Measurements from ENCODE around the gene CFTR. TPM values are rescaled to one million over a fixed set of nuclear protein-coding genes. Genes with fewer than 3 reads are reported as not detected.

The CFTR gene
- polyA plus RNA-seq, 1 donor (not counting 4 experiments of a cell fraction or from before 2014, with no cell fraction given), result not detected

- Histone ChIP-seq H2AFZ (ENCODE audit: control insufficient read depth, low read length) (no peak overlapping the region), H3K9me1 (ENCODE audit: control insufficient read depth, extremely low read depth, insufficient read depth, low read length) (no peaks in the 10 kb centered on the region), H3K27me3 (ENCODE audit: control insufficient read depth, extremely low read depth, insufficient read depth, low read length) (no peaks in the 10 kb centered on the region), H3K4me1 (ENCODE audit: control insufficient read depth, extremely low read depth, insufficient read depth, low read length) (no peaks in the 10 kb centered on the region), H3K9me3 (ENCODE audit: control insufficient read depth, low read depth, low read length) (no peaks in the 10 kb centered on the region), H4K20me1 (ENCODE audit: control insufficient read depth, extremely low read depth, insufficient read depth, low read length) (no peaks in the 10 kb centered on the region), H3K27ac (ENCODE audit: control insufficient read depth, insufficient read depth, low read length) (no peak overlapping the region), H3K36me3 (ENCODE audit: control insufficient read depth in 2 of 2, extremely low read depth in 1 of 2, insufficient read depth in 2 of 2, low read length in 2 of 2) (no peaks in the 10 kb centered on the region), H3K79me2 (ENCODE audit: control insufficient read depth, insufficient read depth, low read length) (no peaks in the 10 kb centered on the region), H3K4me2 (ENCODE audit: control insufficient read depth, extremely low read depth, insufficient read depth, low read depth, low read length) (no peak overlapping the region), H3K9ac (ENCODE audit: control insufficient read depth, extremely low read depth, insufficient read depth, low read length) (no peak overlapping the region), H3K4me3 (ENCODE audit: control insufficient read depth in 2 of 3, extremely low read depth in 1 of 3, insufficient read depth in 2 of 3, low read depth in 1 of 3, low read length in 3 of 3) (no peak overlapping the region)
- DNase-seq (ENCODE audit: low read depth, low spot score) (no peak), FAIRE-seq (no peak)
- dilution Hi-C loops (cut with MboI; ENCODE audit: extremely low pct_ligation_motif_present, low sequenced_read_pairs), result no loop called here
- no peak for TF ChIP-seq EZH2 (IDR thresholded peaks at IDR 0.05; ENCODE audit: low read length)
Observed at GRCh38 chr7:117489016-117489415, 9.2 kb downstream of the CFTR start.

DNA sequence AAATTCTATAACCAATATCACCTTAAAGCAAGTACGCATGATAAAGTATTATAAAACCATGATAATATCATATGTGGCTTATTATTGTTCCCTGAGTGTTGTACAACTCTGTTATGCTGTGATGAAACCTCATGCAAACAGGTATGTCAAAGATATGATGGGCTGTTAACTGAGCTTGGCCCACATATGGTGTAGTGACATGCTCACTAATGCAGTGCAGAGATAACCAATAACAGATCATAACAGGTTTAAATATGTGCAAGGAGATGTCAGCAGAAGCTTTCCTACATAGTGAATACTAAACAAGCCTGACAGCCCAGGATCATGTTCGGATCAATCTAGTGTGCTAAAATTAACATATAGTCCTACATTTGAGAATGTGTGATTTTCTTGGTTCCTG, 9.6 kb downstream of the CFTR start:
- Histone ChIP-seq H4K20me1 (ENCODE audit: control insufficient read depth, extremely low read depth, insufficient read depth, low read length) (no peaks in the 10 kb centered on the region), H3K9me1 (ENCODE audit: control insufficient read depth, extremely low read depth, insufficient read depth, low read length) (no peaks in the 10 kb centered on the region), H3K79me2 (ENCODE audit: control insufficient read depth, insufficient read depth, low read length) (no peaks in the 10 kb centered on the region), H3K27me3 (ENCODE audit: control insufficient read depth, extremely low read depth, insufficient read depth, low read length) (no peaks in the 10 kb centered on the region), H3K9ac (ENCODE audit: control insufficient read depth, extremely low read depth, insufficient read depth, low read length) (no peak overlapping the region), H3K4me3 (ENCODE audit: control insufficient read depth in 2 of 3, extremely low read depth in 1 of 3, insufficient read depth in 2 of 3, low read depth in 1 of 3, low read length in 3 of 3) (no peak overlapping the region), H3K4me1 (ENCODE audit: control insufficient read depth, extremely low read depth, insufficient read depth, low read length) (no peaks in the 10 kb centered on the region), H3K36me3 (ENCODE audit: control insufficient read depth in 2 of 2, extremely low read depth in 1 of 2, insufficient read depth in 2 of 2, low read length in 2 of 2) (no peaks in the 10 kb centered on the region), H2AFZ (ENCODE audit: control insufficient read depth, low read length) (no peak overlapping the region), H3K27ac (ENCODE audit: control insufficient read depth, insufficient read depth, low read length) (no peak overlapping the region), H3K9me3 (ENCODE audit: control insufficient read depth, low read depth, low read length) (no peaks in the 10 kb centered on the region), H3K4me2 (ENCODE audit: control insufficient read depth, extremely low read depth, insufficient read depth, low read depth, low read length) (no peak overlapping the region)
- DNase-seq (ENCODE audit: low read depth, low spot score), result no peak
- FAIRE-seq, result no peak
- TF ChIP-seq EZH2 (IDR thresholded peaks at IDR 0.05; ENCODE audit: low read length), result no peak
- TF ChIP-seq, protein P1, sequence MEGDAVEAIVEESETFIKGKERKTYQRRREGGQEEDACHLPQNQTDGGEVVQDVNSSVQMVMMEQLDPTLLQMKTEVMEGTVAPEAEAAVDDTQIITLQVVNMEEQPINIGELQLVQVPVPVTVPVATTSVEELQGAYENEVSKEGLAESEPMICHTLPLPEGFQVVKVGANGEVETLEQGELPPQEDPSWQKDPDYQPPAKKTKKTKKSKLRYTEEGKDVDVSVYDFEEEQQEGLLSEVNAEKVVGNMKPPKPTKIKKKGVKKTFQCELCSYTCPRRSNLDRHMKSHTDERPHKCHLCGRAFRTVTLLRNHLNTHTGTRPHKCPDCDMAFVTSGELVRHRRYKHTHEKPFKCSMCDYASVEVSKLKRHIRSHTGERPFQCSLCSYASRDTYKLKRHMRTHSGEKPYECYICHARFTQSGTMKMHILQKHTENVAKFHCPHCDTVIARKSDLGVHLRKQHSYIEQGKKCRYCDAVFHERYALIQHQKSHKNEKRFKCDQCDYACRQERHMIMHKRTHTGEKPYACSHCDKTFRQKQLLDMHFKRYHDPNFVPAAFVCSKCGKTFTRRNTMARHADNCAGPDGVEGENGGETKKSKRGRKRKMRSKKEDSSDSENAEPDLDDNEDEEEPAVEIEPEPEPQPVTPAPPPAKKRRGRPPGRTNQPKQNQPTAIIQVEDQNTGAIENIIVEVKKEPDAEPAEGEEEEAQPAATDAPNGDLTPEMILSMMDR (optimal IDR thresholded peaks at IDR 0.05 in 1 of 3, IDR thresholded peaks at IDR 0.05 in 1 of 3, conservative IDR thresholded peaks at IDR 0.05 in 1 of 3; ENCODE audit: extremely low read depth in 1 of 3, insufficient read depth in 2 of 3, low read length in 3 of 3), result no peak
- dilution Hi-C loops (cut with MboI; ENCODE audit: extremely low pct_ligation_motif_present, low sequenced_read_pairs), result no loop called here

GRCh38 chr7:117489911-117490310, 10.1 kb downstream of the CFTR start:
- no peak overlapping the region for H3K4me3 ChIP-seq (ENCODE audit: control insufficient read depth in 2 of 3, extremely low read depth in 1 of 3, insufficient read depth in 2 of 3, low read depth in 1 of 3, low read length in 3 of 3)
- H3K9ac ChIP-seq (ENCODE audit: control insufficient read depth, extremely low read depth, insufficient read depth, low read length), result no peak overlapping the region
- dilution Hi-C loops (cut with MboI; ENCODE audit: extremely low pct_ligation_motif_present, low sequenced_read_pairs), result no loop called here
- H2AFZ ChIP-seq (ENCODE audit: control insufficient read depth, low read length), result no peak overlapping the region
- H3K36me3 ChIP-seq (ENCODE audit: control insufficient read depth in 2 of 2, extremely low read depth in 1 of 2, insufficient read depth in 2 of 2, low read length in 2 of 2), result no peaks in the 10 kb centered on the region
- no peak for DNase-seq (ENCODE audit: low read depth, low spot score)
- no peaks in the 10 kb centered on the region for H4K20me1 ChIP-seq (ENCODE audit: control insufficient read depth, extremely low read depth, insufficient read depth, low read length)
- no peaks in the 10 kb centered on the region for H3K9me1 ChIP-seq (ENCODE audit: control insufficient read depth, extremely low read depth, insufficient read depth, low read length)
- no peak overlapping the region for H3K27ac ChIP-seq (ENCODE audit: control insufficient read depth, insufficient read depth, low read length)
- TF ChIP-seq, protein P1 (optimal IDR thresholded peaks at IDR 0.05 in 1 of 3, IDR thresholded peaks at IDR 0.05 in 1 of 3, conservative IDR thresholded peaks at IDR 0.05 in 1 of 3; ENCODE audit: extremely low read depth in 1 of 3, insufficient read depth in 2 of 3, low read length in 3 of 3), result no peak
- no peak for TF ChIP-seq EZH2 (IDR thresholded peaks at IDR 0.05; ENCODE audit: low read length)
- no peaks in the 10 kb centered on the region for H3K79me2 ChIP-seq (ENCODE audit: control insufficient read depth, insufficient read depth, low read length)
- FAIRE-seq, result no peak
- no peaks in the 10 kb centered on the region for H3K4me1 ChIP-seq (ENCODE audit: control insufficient read depth, extremely low read depth, insufficient read depth, low read length)
- no peaks in the 10 kb centered on the region for H3K9me3 ChIP-seq (ENCODE audit: control insufficient read depth, low read depth, low read length)
- H3K4me2 ChIP-seq (ENCODE audit: control insufficient read depth, extremely low read depth, insufficient read depth, low read depth, low read length), result no peak overlapping the region
- no peaks in the 10 kb centered on the region for H3K27me3 ChIP-seq (ENCODE audit: control insufficient read depth, extremely low read depth, insufficient read depth, low read length)

Data from keratinocyte (primary cell).